ENCODE results near the gene AP2A2.

GRCh38 chr11:925496-926301 lies at the start of gene AP2A2:
- TF ChIP-seq, protein P1, sequence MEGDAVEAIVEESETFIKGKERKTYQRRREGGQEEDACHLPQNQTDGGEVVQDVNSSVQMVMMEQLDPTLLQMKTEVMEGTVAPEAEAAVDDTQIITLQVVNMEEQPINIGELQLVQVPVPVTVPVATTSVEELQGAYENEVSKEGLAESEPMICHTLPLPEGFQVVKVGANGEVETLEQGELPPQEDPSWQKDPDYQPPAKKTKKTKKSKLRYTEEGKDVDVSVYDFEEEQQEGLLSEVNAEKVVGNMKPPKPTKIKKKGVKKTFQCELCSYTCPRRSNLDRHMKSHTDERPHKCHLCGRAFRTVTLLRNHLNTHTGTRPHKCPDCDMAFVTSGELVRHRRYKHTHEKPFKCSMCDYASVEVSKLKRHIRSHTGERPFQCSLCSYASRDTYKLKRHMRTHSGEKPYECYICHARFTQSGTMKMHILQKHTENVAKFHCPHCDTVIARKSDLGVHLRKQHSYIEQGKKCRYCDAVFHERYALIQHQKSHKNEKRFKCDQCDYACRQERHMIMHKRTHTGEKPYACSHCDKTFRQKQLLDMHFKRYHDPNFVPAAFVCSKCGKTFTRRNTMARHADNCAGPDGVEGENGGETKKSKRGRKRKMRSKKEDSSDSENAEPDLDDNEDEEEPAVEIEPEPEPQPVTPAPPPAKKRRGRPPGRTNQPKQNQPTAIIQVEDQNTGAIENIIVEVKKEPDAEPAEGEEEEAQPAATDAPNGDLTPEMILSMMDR (conservative IDR thresholded peaks at IDR 0.05; ENCODE audit: low read length): peak; percentile 68
- no peak for TF ChIP-seq EZH2phosphoT487 (IDR thresholded peaks at IDR 0.05; ENCODE audit: borderline replicate concordance, low read depth, low read length)

All from OCI-LY7 (cell line).